ENCODE data around the gene FAM229A. TPM values are rescaled to one million over a fixed set of nuclear protein-coding genes. Genes with fewer than 3 reads are reported as not detected.

FAM229A gene
- total RNA-seq, 1 experiment from 2014 or later, result 9.4 TPM

DNA sequence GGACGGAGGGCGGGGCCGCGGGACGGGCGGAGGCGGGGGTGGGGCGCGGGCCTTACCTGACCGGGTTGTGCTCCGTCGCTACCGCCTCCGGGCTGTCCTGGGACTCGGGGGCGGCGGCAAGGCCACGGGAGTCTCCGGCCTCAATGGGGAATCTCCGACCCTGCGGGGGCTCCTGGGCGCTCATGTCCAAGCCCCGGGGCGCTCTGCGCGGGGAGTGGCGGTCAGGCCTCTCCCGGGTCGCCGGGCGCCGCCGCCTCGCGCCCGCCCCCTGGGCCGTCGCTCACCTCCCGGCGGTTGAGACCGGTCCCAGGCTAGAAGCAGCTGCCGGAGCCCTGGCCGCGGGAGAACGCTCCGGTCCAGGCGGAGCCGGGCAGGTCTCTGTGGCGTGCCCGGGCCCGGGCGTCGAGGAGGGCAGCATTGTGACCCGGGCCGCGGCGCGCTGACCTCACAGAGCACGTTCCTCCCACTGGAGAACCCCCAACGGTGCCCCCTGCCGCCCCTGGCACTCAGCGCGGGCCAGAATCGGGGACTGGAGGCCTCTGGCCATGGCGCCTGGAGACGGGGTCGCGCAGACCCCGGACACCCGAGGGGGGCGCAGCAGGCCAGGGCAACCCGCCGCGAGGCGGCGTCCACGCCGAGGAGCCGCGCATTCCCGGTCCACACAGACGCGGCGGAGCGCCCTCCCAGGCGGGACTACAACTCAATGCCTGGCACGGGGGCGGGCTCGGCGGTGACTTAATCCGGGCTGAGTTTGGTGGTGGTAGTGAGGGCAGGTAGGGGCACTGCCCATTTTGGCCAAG is 411 bp downstream of the FAM229A start (continued):
- TF ChIP-seq, protein P1, sequence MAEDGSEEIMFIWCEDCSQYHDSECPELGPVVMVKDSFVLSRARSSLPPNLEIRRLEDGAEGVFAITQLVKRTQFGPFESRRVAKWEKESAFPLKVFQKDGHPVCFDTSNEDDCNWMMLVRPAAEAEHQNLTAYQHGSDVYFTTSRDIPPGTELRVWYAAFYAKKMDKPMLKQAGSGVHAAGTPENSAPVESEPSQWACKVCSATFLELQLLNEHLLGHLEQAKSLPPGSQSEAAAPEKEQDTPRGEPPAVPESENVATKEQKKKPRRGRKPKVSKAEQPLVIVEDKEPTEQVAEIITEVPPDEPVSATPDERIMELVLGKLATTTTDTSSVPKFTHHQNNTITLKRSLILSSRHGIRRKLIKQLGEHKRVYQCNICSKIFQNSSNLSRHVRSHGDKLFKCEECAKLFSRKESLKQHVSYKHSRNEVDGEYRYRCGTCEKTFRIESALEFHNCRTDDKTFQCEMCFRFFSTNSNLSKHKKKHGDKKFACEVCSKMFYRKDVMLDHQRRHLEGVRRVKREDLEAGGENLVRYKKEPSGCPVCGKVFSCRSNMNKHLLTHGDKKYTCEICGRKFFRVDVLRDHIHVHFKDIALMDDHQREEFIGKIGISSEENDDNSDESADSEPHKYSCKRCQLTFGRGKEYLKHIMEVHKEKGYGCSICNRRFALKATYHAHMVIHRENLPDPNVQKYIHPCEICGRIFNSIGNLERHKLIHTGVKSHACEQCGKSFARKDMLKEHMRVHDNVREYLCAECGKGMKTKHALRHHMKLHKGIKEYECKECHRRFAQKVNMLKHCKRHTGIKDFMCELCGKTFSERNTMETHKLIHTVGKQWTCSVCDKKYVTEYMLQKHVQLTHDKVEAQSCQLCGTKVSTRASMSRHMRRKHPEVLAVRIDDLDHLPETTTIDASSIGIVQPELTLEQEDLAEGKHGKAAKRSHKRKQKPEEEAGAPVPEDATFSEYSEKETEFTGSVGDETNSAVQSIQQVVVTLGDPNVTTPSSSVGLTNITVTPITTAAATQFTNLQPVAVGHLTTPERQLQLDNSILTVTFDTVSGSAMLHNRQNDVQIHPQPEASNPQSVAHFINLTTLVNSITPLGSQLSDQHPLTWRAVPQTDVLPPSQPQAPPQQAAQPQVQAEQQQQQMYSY (CRISPR knock-in tag; IDR thresholded peaks at IDR 0.05), result no peak
- TF ChIP-seq ZNF121 (CRISPR knock-in tag; IDR thresholded peaks at IDR 0.05) (no peak), SOX15 (CRISPR knock-in tag; IDR thresholded peaks at IDR 0.05) (no peak), NR3C1 (CRISPR knock-in tag; conservative IDR thresholded peaks at IDR 0.05; ENCODE audit: low read depth) (no peak), NFYB (CRISPR knock-in tag; conservative IDR thresholded peaks at IDR 0.05; ENCODE audit: low read depth) (no peak), SMAD4 (CRISPR knock-in tag; IDR thresholded peaks at IDR 0.05) (0 out of 2 replicates have a peak, but pooled peaks have one; percentile 10), ATF1 (CRISPR knock-in tag; IDR thresholded peaks at IDR 0.05) (0 out of 2 replicates have a peak, but pooled peaks have one; percentile 68), SMAD3 (CRISPR knock-in tag; IDR thresholded peaks at IDR 0.05; ENCODE audit: borderline replicate concordance) (no peak), ZBTB21 (CRISPR knock-in tag; IDR thresholded peaks at IDR 0.05; ENCODE audit: borderline replicate concordance) (no peak), ZNF232 (CRISPR knock-in tag; IDR thresholded peaks at IDR 0.05) (0 out of 2 replicates have a peak, but pooled peaks have one; percentile 31), FOXJ3 (CRISPR knock-in tag; IDR thresholded peaks at IDR 0.05; ENCODE audit: borderline replicate concordance) (no peak), ZNF263 (CRISPR knock-in tag; IDR thresholded peaks at IDR 0.05; ENCODE audit: low read depth) (no peak), EMX1 (CRISPR knock-in tag; IDR thresholded peaks at IDR 0.05) (peak; percentile 37; the same call in 1 of the 2 replicates), NFE2L1 (CRISPR knock-in tag; IDR thresholded peaks at IDR 0.05) (no peak), JAZF1 (CRISPR knock-in tag; IDR thresholded peaks at IDR 0.05) (no peak), ETV6 (CRISPR knock-in tag; IDR thresholded peaks at IDR 0.05) (0 out of 2 replicates have a peak, but pooled peaks have one; percentile 25), KAT7 (CRISPR knock-in tag; IDR thresholded peaks at IDR 0.05; ENCODE audit: borderline replicate concordance) (no peak), IRF2 (CRISPR knock-in tag; IDR thresholded peaks at IDR 0.05; ENCODE audit: borderline replicate concordance, low read depth) (no peak)
- TF ChIP-seq, protein P2, sequence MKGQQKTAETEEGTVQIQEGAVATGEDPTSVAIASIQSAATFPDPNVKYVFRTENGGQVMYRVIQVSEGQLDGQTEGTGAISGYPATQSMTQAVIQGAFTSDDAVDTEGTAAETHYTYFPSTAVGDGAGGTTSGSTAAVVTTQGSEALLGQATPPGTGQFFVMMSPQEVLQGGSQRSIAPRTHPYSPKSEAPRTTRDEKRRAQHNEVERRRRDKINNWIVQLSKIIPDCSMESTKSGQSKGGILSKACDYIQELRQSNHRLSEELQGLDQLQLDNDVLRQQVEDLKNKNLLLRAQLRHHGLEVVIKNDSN (CRISPR knock-in tag; IDR thresholded peaks at IDR 0.05), result no peak
- TF ChIP-seq, protein P3, sequence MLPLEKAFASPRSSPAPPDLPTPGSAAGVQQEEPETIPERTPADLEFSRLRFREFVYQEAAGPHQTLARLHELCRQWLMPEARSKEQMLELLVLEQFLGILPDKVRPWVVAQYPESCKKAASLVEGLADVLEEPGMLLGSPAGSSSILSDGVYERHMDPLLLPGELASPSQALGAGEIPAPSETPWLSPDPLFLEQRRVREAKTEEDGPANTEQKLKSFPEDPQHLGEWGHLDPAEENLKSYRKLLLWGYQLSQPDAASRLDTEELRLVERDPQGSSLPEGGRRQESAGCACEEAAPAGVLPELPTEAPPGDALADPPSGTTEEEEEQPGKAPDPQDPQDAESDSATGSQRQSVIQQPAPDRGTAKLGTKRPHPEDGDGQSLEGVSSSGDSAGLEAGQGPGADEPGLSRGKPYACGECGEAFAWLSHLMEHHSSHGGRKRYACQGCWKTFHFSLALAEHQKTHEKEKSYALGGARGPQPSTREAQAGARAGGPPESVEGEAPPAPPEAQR (CRISPR knock-in tag; IDR thresholded peaks at IDR 0.05), result no peak
- TF ChIP-seq, protein P4, sequence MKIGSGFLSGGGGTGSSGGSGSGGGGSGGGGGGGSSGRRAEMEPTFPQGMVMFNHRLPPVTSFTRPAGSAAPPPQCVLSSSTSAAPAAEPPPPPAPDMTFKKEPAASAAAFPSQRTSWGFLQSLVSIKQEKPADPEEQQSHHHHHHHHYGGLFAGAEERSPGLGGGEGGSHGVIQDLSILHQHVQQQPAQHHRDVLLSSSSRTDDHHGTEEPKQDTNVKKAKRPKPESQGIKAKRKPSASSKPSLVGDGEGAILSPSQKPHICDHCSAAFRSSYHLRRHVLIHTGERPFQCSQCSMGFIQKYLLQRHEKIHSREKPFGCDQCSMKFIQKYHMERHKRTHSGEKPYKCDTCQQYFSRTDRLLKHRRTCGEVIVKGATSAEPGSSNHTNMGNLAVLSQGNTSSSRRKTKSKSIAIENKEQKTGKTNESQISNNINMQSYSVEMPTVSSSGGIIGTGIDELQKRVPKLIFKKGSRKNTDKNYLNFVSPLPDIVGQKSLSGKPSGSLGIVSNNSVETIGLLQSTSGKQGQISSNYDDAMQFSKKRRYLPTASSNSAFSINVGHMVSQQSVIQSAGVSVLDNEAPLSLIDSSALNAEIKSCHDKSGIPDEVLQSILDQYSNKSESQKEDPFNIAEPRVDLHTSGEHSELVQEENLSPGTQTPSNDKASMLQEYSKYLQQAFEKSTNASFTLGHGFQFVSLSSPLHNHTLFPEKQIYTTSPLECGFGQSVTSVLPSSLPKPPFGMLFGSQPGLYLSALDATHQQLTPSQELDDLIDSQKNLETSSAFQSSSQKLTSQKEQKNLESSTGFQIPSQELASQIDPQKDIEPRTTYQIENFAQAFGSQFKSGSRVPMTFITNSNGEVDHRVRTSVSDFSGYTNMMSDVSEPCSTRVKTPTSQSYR (CRISPR knock-in tag; IDR thresholded peaks at IDR 0.05), result peak; percentile 35; the same call in 1 of the 2 replicates
- TF ChIP-seq, protein P5, sequence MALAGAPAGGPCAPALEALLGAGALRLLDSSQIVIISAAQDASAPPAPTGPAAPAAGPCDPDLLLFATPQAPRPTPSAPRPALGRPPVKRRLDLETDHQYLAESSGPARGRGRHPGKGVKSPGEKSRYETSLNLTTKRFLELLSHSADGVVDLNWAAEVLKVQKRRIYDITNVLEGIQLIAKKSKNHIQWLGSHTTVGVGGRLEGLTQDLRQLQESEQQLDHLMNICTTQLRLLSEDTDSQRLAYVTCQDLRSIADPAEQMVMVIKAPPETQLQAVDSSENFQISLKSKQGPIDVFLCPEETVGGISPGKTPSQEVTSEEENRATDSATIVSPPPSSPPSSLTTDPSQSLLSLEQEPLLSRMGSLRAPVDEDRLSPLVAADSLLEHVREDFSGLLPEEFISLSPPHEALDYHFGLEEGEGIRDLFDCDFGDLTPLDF (CRISPR knock-in tag; IDR thresholded peaks at IDR 0.05), result no peak
- TF ChIP-seq, protein P6, sequence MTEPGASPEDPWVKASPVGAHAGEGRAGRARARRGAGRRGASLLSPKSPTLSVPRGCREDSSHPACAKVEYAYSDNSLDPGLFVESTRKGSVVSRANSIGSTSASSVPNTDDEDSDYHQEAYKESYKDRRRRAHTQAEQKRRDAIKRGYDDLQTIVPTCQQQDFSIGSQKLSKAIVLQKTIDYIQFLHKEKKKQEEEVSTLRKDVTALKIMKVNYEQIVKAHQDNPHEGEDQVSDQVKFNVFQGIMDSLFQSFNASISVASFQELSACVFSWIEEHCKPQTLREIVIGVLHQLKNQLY (CRISPR knock-in tag; IDR thresholded peaks at IDR 0.05), result no peak
- TF ChIP-seq, protein P7, sequence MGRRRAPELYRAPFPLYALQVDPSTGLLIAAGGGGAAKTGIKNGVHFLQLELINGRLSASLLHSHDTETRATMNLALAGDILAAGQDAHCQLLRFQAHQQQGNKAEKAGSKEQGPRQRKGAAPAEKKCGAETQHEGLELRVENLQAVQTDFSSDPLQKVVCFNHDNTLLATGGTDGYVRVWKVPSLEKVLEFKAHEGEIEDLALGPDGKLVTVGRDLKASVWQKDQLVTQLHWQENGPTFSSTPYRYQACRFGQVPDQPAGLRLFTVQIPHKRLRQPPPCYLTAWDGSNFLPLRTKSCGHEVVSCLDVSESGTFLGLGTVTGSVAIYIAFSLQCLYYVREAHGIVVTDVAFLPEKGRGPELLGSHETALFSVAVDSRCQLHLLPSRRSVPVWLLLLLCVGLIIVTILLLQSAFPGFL (CRISPR knock-in tag; IDR thresholded peaks at IDR 0.05; ENCODE audit: borderline replicate concordance), result no peak
- TF ChIP-seq, protein P8, sequence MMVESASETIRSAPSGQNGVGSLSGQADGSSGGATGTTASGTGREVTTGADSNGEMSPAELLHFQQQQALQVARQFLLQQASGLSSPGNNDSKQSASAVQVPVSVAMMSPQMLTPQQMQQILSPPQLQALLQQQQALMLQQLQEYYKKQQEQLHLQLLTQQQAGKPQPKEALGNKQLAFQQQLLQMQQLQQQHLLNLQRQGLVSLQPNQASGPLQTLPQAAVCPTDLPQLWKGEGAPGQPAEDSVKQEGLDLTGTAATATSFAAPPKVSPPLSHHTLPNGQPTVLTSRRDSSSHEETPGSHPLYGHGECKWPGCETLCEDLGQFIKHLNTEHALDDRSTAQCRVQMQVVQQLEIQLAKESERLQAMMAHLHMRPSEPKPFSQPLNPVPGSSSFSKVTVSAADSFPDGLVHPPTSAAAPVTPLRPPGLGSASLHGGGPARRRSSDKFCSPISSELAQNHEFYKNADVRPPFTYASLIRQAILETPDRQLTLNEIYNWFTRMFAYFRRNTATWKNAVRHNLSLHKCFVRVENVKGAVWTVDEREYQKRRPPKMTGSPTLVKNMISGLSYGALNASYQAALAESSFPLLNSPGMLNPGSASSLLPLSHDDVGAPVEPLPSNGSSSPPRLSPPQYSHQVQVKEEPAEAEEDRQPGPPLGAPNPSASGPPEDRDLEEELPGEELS (CRISPR knock-in tag; IDR thresholded peaks at IDR 0.05), result no peak
